ENCODE results near the gene GAS7. TPM values are rescaled to one million over a fixed set of nuclear protein-coding genes. Genes with fewer than 3 reads are reported as not detected.

The GAS7 gene
- polyA plus RNA-seq, 1 donor, result 57.4 TPM

DNA sequence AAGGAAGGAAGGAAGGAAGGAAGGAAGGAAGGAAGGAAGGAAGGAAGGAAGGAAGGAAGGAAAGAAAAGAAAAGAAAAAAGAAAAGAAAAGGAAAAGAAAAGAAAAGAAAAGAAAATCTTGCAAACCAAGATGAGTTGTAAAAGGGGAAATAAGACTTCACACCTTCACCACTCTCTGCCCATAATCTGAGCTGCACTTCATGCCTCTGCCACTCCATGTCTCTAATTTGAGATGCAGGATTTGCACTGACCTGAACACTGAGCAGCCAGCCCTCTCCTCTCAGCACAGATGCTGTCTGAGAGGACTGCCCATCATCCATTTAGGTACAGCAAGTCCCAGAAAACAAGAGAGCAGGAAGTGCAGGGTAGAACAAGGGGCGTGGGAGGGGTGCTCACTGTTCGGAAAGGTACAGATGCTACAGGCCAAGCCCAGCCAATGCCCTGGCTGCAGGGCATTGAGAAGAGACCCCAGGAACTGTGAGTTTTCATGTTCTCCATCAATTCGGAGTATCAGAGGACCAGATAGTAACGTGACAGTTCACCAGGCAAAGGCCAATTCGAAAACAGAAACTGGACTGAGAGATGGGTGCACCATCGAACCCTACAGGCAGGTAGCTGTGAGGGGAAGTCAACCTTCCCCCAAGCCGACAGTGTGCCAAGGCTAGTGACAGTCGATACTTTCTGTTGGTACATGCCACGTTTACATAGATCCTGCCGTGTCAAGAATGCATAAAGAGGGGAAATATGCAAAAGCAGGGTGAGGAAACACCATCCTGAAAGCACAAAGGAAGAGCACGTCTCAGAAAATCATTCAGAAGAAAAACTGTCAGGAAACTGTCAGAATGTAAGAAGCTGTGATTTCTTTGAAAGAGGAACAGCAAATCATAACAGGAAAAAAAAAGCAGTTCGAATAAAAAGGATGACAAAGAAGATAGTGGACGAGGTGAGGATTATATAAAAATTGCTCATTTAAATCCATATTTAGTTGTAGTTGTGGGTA is 151.3 kb downstream of the GAS7 start:
- DNase-seq, result no peak

DNA sequence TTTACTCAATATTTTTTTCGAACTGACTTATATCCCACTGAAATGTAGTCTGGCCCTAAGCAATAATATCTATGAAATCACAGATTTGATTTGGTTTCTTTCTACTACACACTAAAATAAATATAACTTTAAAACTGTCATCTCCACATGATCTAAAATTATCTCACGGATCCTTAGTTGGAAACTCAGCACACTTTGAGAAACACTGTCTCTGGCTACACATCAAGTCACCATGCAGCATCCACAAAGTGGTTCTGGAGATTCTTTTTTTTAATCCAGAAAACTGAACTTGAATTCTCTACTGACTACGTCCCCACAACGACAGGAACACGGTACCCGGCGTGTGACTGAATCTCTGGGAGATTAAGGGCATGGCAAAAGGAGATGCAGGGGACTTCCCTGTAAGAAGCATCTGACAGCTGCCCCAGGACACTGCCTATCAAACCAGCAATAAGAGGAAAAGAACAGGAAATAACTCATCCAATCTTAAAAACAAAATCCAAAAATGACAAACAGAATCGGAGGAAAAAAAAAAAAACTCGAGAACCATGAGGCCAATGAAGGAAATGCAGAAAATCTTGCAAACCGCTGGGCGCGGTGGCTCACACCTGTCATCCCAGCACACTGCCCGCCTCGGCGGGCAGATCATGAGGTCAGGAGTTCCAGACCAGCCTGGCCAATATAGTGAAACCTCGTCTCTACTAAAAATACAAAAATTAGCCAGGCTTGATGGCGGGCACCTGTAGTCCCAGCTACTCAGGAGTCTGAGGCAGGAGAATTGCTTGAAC is 152.3 kb downstream of the GAS7 start:
- no peak for DNase-seq

DNA sequence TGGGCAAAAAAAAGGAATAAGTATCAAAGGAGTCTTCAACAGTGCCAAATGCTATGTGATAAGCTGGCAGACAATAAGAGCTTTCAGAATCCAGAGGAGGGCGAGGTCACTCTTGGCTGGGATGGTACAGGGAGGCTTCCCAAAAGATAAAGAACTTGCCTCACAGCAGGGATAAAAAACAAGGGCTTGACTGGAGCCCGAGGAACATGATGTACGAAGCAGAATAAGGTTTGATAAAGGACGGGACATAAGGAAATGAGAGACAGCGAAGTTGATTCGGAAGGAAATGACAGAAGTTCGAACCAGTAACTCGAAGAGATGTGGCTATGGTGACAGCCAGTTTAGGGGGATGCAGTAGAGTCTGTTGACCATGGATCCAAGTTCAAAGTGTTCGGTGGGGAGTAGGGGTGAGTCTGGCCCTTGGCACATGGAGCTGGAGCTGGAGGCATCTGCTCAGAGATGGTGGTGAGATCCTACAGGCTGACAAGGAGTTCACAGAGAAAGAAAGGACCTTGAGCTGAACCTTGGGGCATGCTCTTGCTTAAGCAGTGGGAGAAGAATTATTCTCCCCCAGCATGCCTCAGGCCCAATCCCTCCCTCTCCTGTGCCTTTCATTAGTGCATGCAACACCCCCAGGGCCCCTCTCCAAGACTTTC is 155.7 kb downstream of the GAS7 start:
- DNase-seq, result no peak

DNA sequence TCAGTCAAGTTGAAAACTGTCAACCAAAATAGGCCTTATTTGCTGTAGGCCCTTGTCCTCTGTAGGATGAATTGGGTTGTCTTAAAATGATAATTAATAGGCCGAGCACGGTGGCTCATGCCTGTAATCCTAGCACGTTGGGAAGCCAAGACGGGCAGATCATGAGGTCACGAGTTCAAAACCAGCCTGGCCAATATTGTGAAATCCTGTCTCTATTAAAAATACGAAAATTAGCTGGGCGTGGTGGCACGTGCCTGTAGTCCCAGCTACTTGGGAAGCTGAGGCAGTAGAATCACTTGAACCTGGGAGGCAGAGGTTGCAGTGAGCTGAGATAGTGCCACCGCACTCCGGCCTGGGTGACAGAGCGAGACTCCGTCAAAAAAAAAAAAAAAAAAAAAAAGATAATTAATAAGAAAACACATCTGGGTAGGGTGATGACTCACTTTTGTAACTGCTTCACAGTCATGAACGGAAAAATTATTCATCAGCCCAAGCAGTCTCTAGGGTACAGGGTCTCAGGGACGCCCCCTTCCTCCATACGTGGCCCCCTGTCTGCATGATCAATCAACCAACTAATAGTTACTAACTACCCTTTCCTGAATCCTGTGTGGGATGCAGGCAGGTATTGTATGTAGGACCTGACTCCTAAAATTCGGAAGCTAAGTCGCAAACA is 156.4 kb downstream of the GAS7 start:
- DNase-seq, result no peak

DNA sequence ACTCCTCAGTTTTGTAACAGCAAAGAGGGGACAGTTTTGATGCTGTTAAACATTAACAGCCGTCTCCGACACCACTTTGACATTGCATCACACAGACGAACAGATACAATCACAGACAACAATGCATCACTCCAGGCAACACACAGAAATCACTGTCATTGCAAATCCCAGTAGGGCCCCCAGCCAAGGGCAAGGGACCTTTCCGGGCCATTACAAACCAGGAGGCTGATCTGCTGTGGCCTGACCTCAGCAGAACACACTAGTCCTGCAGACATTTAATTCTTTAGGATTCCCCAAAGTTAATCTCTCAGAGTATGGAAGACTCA is 157.2 kb downstream of the GAS7 start:
- no peak for DNase-seq

DNA sequence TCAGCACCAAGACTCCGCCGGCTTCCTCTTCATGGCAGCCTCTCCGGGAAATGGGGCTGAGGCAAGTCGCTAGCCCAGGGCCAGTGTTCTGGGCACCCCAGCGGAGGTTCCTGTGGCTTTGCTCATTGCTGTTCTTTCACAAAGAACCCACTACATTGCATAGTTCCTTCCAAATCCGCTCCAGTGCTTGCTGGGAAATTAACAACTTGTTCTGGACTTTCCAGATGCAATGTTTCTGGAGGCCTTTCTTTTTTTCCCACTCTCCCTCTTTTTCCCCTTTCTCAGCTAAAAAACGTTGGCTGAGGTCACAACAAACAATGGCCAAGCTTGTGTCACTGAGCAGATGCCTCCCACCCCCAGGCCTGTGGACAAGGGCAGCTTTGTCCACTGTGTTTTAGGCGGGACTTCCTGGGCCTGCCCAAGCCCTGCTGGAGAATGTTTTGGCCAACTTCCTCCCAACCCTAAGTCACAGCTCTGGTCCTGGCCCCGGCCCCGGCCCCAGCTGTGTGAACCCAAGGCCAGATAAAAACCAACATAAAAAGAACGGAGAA is 161.8 kb downstream of the GAS7 start:
- DNase-seq, result peak; percentile 70

DNA sequence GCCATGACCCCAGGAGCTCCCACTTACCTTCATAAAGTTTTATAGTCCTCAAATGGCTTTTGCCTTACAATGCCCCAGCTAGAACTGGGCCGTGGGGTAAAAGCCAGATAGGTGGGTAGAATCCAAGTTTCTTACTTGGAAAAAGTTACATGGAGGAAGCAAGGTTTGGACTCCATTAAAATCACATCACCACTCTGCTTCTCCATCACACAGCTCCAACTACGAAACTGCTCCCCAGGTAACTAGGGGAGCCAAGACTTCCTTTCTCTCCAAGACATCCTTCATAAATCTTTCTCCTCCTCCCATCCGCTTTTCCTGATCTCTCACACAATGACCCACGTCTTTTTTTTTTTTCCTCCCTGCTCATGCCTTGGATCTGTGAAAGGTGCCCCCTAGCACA is 162.5 kb downstream of the GAS7 start:
- peak; percentile 72 for DNase-seq

DNA sequence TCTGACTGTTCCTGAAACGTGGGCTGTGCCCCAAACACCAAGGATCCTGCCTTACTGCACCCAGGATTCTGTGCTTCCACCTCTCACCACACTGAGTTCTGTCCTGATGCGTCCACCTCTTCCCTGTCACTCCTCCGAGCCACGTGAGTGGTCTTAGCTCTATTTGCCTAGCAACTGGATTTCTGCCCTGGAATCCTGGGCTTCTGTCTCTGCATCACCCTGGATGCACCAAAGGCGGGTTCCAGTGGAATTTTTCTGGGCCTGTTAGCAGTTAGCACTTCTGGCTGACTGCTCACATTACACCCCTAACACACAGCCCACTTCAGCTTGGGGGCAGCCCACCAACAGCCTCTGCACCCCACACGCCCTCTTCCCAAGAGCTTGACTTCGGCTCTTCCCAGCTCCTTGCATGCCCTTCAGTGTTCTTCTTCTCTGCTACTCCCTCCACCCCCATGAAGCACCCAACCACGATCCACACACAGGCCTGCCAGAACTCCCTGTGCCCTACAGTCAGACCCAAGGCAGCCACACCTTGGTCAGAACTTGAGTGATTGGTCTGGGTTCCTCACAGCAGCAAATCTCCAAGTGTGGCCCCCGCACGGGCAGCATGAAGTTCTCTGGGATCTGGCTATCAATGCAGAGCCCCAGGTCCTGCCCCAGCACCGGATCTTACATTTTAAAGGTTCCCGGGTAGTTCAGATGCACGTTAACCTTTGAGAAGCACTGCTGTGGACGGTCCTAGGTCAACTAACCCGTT is 163.5 kb downstream of the GAS7 start:
- no peak for DNase-seq

DNA sequence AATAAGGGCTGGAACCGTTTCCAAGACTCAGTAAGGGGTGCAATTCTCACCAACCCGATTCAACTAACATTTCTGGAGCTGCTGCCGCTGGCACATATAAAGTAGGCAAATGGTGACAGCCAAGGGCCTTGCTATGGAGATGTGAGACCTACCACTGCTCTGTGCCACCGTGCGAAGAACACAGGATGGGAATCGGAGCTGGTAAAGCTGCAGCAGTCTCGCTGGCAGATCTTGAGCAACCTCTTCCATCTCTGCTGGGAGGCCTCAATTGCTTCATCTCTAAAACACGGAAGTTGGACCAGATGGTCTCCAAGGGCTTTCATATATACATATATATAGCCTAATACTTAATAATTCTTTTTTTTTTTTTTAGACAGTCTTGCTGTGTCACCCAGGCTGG is 164.4 kb downstream of the GAS7 start:
- no peak for DNase-seq

DNA sequence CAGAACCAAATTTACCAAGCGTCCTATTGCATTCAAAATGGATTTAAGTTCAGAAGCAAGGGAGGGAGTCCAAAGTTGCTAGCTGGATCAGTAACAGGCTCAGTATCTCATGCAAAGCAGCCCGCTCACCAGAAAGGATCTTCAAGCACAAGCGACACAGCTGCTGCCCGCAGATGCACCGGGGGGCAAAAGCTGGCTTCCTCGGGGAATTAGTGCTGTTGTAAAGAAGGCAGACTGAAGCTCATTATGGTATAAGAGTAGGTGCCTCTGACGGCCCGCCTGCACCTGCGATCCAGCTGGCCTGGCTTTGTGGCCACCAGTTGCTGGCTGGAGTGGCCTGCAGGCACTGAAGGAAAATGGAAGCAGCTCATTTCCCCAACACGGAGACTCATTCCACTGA is 165.0 kb downstream of the GAS7 start:
- no peak for DNase-seq

DNA sequence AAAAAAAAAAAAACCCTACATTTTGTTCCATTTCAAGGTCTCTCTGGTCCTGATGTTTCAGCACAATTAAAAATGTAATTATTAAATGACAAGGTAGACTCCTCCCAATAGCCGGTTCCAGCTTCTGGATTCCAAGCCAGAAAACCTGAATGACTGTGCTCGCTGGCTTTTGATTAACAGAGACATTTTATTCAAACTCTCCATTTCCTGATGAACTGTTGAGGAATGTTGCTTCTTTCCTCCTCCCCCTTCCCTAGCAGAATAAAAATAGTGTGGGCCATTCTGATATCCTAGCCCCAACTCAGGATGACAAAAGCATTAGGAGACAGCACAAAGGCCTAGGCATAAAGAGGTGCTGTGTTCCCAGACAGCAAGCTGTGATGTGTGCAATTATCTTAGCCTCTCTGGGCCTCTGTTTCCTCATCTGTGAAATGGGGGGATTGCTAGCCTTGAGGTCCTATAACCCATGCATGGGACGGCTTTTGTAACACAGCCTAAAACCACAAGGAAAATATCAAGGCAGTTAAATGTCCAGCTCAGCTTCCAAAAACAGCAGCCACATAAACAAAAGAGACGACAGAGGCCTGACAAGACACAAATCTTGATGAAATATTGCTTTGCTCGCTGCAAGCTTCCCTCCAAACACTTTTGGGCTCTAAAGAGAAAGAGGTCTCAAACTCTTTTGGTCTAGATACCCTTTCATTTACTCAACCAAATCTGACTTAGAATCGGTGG is 166.1 kb downstream of the GAS7 start:
- DNase-seq, result no peak

DNA sequence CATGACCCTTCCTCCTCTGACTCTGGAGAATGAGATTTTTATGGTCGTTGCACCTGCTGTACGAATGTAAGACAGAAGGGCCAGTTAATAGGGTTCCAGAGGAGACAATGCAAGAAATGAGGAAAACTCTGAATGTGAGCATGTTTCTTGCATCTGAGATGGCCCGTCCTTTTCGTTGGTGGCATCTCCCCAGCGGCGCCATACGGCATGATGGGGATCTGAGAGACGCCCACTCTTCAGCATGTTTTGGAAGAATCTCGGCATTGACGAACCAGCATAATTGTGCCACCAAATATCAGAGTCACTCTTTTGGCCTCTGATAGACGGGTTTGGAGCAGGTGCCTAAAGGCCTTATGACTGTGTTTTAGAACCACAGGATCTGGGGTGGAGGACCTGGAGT is 166.8 kb downstream of the GAS7 start:
- DNase-seq, result no peak

DNA sequence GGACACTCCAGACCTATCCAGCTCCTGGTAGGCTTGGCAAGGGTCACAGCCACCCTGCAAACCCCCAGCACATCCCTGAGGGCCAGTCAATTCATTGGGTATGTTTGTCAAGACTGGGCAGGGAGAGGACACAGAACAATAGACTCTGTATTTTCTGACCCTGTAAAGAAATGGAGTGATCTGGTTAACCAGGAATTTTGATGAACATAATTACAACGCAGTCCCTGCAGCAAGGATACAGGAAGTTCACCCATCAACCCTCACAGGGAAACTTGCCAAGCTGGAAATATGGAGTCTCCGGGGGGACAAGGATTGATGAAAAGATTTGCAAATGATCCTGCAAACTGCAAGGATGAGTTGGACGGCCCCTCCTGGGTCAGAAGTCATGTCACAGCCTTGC is 167.3 kb downstream of the GAS7 start:
- no peak for DNase-seq

DNA sequence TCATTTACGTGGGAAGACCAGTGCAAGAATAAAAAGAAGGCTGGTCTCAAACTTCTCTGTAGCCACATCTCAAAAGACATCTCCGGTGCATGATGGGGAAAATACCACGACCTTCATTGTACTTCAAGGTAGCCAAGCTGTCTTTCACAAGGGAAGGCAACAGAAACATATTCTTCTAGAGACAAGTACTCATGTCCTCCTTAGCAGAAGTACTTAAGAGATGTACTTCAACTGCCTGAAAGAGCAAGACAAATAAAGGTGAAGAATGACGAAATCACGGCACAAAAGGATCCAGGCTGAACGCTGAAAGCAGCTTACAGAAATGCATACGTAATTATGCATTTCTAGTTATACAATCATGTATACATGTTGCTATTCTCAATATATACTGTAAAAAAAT is 169.3 kb downstream of the GAS7 start:
- no peak for DNase-seq

DNA sequence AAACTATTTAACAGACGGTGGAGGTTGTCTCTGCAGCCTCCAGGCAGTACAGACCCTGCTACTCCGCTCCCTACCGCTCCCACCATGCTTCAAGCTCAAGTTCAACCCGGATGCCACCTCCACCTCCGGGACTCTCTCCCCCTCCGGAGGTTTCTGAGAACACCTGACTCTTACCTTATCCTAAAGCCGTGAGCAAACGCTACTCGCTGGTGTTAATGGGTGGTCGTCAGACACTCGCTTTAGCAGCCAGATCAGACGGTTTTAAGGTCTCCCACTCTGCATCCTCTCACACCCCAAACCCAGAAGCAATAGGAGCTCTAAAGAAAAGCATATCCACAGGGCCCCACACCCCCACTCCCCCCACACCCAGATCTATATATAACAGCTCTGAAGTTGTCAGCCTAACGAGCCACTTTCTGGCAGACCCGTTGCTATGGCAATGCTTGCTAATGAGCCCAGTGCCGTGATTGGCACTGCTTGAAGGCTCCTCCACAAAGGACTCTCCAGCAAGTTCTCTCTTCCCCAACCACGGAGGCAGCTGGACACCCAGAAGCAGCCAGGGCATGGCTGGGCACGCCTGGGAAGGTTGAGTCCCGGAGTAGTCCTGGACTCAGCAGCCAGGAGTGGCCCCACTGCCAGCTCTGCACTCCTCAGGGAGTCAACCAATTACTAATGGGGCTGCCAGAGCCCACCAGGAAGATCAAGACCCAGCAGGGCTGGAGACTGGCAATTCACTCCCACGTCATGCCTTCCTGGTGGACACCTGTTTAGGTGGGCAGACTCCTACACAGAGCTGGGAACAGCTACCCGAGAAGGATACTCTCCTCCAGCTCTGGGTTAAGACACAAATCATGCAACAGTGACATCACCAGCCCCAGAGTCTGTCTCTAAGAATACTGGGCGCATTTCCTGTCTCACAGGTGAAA is 172.2 kb downstream of the GAS7 start:
- DNase-seq, result no peak

DNA sequence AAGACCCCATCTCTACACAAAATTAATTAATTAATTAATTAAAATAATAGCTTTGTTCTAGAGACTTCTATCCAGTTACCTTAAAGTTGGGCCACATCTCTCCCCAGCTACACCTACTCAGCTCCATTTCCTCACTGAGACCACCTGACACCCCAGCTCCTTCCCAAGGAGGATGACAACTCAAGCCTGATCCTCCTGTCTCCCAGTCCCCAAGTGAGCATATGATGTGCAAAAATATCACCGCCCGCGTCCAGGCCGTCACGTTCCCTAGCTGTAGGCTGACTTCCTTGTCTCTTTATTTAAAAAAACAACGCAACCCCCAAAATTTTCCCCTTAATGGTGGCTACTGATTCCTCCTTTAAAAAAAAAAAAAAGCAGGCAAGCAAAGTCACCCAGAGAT is 173.2 kb downstream of the GAS7 start:
- no peak for DNase-seq

DNA sequence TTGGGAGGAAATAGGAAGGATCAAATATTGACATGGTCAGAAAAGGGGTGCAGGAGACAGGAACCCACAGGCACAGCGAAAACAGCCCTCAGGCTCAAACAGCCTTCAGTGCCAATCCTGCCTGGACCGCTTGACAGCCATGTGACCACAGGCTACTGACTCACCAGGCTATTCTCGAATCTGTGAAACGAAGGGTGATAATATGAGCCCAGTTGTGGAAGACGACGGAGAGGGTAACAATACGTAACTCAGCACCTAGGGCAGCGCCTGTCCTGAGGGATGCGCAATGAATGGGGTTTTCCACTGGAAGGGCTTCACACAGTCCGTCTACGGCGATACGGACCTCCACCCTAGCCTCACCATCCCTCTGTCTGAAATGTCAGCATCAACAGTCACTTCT is 176.0 kb downstream of the GAS7 start:
- DNase-seq, result no peak

DNA sequence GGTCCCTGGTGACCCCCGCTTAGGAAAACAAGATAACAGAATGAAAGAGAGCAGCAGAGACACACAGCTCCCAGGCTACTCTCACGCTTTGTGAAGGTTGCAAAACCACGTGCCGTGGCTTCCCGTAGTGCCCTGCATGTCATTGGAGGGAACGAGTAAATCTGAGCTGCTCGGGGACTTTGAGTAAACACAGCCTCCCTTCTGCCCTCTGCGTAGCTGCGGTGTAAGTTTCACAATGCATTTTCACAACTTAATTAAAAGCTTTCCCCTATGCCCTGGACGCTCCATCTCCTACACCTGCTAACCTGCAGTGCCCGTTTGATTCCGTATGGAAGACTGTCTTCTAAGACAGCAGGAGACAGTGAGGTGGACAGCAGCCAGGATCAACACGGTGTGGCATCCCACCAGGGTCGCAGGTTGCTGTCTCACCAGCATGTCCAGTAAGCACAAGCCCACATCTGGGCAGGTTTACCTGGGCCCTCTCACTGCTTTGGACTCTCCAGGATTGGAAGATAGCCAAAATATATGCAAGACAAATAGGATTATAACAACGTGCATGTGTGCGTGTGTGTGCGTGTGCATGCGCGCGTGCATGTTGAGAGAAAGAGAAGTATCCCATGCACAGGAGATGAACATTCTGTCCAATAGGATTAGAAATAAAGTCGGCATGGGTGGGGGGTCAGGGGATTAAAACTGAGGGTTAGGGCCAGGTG is 177.0 kb downstream of the GAS7 start:
- DNase-seq, result no peak

DNA sequence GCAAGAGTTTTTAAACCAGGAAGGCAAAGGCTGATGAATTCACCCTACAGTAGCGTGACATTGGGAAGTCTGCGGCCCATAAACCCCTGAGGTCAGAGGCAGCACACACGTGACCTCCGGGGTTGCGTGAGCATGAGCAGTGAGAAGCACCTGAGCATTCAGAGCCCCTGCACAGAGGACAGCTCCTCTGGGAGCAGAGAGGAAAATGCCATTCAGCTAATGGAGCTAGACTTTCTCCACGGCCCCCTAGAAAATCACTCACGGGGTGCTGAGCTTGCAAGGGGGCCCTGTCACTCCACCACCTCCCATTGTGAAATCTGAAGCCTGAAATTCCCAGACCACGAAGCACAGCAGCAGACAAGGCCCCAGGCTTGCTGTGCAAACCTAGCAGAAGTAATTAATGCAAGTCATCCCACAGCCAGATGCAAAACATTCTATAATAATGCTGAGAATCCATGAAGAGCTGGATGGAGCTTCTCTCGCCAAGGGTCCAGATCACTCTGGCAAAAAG is 178.4 kb downstream of the GAS7 start:
- no peak for DNase-seq
